HG03025 (cell line): Measurements from ENCODE around the gene REP15.
"Not testable (repeated sequence)": the region's sequence is repeated elsewhere in the genome, so short reads cannot be mapped to it uniquely, and the experiment has no call there.

Source experiments
- ATAC-seq: cut with Tn5 transposase; IDR thresholded peaks from one replicate; pipeline ENCODE4 v1.9.1; 2021; ENCODE audit warnings: mild to moderate bottlenecking, moderate library complexity; ENCODE audit not compliant: unreplicated experiment, low FRiP score

Gene REP15, protein sequence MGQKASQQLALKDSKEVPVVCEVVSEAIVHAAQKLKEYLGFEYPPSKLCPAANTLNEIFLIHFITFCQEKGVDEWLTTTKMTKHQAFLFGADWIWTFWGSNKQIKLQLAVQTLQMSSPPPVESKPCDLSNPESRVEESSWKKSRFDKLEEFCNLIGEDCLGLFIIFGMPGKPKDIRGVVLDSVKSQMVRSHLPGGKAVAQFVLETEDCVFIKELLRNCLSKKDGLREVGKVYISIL

DNA sequence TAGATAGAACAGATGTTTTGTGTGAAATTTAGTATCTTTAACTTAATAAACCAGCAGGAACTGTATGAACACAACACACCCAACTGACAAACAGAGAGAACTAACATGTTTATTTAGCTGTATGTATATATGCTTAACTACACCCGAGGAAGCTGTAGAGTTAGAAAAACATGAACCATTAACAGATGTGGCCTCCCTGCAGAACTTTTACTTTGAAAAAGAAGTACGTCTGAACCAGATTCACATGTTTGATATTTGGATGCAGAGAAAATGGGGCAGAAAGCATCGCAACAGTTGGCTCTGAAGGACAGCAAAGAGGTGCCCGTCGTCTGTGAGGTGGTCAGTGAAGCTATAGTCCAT is at the start of gene REP15:
REP15 (plus strand) TSS at position 155 of the 360 bp plus-strand sequence; CDS start at position 271, 116 bp downstream.
- ATAC-seq: no peak

DNA sequence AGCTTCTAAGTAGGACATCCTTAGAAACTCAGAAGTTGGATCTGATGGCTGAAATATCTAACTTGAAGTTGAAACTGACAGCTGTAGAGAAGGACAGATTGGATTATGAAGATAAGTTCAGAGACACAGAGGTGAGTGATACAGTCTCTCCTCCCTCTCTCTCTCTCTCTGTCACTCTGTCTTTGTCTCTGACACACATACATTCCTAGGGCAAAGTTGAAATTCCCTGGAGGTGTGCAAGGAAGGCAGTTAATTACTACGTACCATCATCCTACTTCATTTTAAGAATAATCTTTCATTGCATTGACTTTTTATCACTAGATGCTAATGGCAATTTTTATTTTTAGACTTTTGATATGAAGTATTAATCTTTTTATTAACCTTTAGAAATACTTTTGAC is 46.2 kb upstream of the REP15 start:
- no peak for ATAC-seq

DNA sequence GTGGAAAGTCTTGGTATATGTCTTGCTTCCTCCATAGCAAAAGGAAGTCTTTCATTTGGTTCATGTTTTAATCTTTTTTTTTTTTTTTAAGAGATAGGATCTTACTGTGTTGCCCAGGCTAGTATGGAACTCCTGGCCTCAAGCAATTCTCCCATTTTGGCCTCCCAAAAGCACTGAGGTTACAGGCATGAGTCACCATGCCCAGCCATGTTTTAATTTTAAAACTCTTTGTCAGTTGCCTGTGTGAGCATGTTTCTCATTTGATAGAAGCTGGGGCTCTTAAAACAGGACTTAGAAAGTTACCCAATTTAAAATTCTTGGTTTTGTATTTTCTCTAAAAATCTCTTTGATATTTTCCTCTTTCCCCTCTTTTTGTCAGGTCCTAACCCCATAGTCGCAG is 45.0 kb upstream of the REP15 start:
- ATAC-seq: no peak

DNA sequence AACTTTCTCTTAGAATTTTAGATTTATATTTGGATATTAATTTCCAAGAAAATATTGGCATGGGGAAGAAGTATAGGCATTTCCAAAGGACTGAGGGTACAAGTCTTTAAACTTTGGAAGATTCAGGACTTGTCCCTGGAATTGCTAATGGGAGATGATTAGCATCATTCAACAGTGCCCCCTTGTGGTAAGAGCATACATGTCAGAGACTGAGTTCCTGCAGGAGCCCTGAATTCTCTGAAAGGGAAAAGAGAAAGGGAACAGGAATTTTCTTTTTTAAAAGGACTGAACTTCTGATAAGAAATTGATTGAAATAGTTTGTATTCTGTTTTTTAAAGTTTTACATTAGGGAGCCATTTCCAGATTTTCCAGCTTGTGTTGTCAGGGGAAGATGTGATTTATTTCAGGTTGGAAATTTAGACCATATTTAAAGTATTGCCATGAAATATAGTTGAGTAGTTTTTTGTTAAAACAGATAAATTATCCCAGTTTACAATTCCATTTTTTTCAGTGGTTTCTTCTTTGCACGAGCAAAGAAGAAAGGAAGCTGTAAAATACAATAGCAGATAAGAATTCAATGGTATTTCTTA is 44.0 kb upstream of the REP15 start:
- ATAC-seq: no peak

DNA sequence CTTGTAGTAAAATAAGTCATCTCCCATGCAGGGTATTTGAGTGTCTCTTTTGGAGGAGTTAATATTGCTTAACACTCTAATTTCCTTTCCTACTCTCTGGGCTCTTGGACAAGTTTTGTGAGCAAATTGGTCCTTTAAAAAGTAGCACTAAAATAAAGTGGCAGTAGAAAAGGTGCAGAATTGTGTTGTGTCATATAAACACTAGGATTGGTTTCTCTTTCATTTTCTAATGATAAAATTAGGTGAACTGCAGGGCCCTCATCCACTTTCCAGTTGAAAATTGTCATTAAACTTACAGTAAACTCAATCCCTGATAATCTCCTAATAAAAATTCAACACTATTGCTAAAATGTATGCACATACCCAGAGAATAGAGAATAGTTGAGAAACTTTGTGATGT is 42.6 kb upstream of the REP15 start:
- no peak for ATAC-seq

DNA sequence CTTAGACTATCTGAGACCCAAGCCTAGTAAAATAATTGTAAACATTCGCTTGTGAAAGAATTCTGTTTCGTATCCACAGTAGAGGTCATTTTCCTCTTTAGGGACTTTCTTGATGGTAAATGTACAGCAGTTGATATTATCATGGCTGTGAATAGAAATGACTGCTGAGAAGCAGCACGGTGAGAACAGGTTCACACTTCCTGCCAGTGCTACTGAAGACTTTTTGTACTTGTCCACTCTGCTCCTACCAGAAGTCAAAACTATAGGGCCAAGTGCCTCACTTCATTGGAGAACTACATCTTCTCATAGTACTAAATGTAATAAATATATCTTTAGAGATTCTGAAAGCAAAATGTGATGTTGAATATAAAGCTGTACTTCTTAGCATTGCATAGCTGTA is 40.8 kb upstream of the REP15 start:
- not testable (repeated sequence) for ATAC-seq

DNA sequence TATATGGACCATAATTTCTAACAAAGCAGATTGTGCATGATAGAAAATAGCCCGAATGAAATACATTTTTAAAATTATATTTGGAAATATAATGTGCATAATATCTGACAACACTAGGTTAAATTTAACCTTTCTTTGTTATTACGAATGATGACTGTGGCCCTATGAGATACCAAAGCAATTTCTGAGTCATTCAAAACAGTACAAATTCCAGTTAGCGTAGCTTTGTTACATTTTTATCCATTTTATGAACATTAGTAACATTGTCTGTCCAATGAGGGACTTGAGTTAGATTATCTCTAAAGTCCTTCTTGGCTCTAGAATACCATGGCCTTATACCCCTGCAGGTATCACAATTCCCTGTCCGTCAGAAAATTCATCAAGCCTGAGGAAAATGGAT is 39.0 kb upstream of the REP15 start:
- no peak for ATAC-seq

DNA sequence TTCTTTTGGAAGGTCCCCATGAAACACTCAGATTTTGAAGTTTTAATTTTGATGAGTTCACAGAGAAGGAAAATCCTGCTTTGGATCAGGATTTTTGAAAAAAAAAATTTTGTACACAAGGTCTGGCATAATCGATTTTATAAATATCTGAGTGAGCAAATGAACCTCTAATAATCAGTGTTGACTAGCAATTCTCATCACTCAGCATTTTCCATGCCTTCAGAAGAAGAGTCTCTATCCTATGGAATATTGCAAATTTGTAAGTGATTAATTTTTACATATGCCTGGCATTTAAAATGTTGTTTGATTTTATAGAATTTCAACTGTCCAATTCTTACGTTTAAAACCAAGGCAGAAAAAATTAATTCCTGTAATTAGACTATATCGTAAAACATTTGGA is 30.5 kb upstream of the REP15 start:
- ATAC-seq: no peak

DNA sequence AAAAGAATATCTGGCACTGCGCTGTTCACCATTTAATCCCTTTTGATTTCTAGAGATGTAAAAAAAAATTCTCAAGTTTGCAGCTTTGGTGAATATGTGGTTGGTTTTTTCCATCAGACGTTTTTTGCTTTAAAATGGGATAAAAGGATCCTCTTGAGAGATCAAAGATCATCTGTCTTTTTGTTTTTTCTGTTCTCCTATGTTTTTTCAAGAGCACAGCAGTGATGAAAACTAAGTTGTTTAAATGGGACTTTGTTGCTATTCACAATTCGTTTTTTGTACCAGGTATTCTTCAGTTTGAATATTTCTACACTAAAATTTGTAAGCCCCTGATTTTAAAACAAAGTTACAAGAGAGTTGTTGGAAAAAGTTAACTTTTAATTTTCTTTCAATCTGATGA is 29.7 kb upstream of the REP15 start:
- no peak for ATAC-seq

DNA sequence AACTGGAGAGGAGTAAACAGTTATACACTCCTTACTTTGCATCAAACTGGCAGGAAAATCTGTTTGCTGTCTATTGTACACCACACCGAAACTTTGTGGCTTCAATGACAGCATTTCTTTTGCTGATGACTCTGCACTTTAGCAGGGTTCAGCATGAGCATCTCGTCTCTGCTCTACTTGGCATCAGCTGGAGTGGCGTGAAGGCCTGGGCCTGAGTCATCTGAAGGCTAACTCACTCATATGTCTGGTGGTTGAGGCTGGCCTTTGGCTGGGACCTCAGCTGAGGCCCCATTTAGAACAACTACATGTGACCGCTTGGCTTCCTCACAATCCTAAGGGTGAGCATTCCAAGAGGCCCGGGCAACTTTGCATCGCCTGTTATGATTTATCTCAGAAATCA is 28.7 kb upstream of the REP15 start:
- no peak for ATAC-seq

DNA sequence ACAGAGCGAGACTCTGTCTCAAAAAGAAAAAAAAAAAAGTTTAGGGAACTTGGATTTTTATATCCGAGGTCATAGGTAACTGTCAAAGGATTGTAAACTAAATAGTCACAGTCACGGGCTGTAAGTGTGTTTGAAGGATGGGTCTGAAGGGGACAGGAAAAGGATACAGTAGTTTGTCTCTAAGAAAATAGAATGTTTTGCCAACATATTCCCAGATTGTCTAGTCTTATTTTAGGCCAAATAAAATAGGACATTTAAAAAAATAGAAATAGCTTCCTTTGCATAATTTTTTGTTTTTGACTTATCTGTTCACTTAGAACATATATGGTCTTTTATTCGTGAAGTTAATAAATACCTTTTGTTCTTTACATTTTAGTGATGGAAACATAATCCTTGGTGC is 24.2 kb upstream of the REP15 start:
- no peak for ATAC-seq

DNA sequence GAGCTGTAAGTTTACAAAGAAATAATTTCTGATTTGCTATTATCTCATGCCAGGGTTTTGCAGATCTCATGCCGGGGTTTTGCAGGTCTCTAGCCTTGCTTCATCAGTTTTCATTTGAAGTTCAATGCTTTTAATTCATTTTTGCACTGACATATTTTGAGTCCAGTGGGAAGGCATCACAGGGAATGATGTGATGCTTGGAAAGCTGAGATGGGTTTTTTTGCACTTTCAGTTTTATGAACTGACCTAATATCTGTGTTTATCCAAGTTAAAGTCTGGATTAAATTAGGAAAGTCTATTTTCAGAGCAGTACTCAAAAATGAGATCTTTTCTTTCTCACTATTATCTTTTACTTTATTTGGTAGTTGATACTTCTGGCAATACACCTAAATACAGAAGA is 23.6 kb upstream of the REP15 start:
- no peak for ATAC-seq

DNA sequence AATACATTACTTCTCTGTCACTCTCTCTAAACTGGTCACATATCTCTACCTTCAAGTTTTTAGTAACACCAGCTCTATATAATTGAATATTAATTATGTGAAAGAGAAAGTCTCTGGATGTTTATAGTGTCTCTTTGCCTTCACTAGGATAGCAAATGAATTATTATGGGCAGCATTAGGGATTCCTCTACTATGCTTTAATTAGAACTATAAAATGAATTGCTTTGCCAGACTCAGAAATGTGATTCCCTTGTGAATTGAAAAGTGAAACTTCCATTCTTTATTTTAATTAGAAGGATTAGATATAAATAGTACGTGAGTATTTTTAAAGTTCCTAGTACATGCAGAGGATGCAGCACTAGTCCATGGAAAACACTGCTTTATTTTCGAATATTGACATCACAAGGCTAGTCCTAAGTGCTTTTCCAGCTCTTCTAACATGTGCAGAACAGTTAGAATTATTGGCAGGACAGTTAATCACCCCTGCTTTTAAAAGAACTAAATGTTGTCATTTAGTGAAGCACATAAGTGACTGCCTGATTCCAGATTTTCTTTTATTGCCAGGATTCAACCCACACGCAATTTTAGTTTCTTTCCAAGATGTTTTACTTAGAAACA is 23.0 kb upstream of the REP15 start:
- no peak for ATAC-seq

DNA sequence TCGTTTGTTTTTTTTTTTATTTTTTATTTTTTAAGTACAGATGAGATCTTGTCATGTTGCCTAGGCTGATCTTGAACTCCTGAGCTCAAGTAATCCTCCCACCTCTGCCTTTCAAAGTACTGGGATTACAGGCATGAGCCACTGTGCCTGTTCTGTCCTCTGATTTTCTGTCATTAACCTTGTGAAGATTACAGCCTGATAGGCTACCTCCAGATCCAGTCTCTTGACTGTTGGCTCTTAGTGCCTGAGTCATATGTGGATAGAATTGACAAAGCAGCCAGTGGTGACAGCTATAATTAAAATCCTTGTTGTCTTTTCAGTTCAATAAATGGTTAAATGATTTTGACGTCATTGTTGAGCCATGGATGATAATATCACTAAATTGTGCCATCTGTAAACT is 21.3 kb upstream of the REP15 start:
- no peak for ATAC-seq

DNA sequence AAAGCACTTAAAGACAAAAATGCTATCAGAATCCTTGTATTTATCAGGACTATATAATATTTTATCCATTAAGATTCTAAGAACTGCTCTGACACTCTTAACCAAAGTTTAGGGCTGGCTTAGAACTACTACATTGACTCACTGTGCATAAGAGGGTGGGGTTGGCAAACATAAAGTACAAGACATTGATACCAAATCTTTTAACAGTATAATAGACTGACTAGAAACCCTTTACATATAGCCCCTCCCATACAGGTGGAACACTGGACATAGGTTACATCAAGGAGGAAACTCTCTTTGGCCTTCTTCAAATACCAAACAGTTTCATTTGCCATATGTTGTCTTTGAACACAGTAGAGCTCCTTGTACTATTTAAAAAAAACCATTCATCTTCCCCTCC is 15.6 kb upstream of the REP15 start:
- no peak for ATAC-seq

DNA sequence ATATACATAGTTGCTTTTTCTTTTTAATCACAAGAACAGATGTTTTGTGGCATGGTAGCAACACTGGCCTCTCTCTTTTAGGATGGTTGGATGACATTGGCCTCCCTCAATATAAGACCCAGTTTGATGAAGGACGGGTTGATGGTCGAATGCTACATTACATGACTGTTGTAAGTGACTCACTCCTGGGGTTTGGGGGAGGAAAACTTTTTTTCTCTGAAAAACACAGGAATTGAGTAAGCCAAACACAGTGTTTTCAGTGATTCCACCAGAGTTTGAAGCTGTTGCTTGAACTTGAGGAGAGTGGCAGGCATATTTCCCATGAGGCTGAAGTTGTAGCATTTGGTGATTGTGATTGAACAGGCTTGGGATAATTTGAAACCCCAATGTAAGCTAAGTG is 13.7 kb upstream of the REP15 start:
- no peak for ATAC-seq

DNA sequence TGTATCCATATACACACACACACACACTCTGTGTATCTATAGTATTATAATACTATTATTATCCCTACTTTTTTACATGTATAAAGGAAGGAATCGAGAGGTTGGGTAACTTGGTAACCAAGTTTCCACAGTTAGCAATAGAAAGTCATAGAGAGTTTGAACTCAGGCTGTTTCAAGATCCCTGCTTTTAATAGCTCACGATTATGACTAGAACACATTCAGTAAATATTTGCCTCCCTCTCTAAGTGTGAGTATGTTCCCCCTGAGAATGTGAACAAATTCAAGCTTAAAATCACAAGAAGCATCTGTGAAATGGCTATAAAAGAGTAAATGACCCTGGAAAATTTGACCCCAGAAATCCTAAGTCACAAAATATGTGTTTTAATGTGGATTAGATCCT is 11.0 kb upstream of the REP15 start:
- ATAC-seq: no peak

DNA sequence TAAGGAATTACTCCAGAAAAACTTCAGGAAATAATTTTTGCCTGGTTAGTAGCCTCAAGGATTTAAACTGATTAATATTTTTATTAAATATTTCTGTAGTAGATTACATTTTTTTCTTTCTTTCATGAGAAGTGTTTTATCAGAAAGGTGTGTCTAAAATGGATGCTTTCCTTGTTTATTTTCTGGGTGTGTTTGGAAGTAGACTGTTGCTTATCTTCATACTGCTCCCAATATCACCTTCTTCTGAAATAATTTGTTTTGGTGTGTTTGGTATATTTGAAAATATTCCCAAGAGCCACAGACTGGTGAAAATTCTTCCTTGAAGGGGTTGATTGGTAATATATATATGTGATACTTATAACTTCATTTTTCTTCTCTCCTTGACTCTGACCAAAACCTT is 10.1 kb upstream of the REP15 start:
- no peak for ATAC-seq

DNA sequence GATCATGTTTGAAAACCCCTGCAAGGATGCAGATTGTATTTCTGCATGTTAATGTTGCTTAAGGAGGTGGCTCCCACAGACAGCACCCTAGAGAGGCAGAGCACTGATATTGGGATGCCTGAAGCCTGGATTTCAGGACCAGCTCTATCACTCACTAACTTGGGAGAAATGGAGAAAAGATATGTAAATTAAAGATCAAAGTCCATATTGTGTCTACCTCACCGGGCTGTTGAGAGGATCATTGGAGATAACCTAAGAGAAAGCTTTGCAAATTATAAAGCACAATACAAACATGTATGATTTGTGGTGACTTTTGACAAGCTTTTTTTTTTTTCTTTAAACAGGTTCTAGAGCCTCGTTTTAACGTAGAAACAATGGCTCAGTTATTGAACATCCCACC is 7.6 kb upstream of the REP15 start:
- ATAC-seq: no peak

DNA sequence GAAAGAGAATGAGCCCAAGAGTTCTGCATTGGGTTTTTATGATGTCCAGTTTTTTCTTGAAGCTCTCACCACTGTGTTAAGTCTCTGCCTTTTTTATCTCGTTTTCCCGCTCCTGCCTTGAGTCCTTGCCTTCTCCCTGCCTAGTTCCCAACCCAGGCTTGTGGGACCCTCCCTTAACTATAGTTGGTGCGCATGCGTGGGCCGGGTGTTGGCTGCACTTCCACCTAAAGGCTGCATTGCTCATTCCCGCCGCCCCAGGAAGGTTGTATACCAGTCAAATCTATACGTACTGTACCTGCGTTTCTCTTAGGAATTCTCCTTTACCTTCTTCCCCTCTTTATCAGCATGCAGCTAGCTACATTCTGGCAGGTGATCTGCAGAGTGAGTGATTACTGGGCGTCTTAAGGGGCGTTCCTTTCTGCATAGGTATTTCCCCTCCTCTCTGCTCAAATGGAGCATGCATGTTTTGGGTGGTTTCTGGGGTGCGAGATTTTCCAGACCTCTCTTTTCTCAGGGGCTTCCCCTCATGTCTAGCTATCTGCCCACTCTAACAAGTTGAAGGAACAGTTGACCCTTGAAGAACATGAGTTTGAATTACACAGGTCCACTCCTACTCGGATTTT is 6.6 kb upstream of the REP15 start:
- ATAC-seq: no peak

DNA sequence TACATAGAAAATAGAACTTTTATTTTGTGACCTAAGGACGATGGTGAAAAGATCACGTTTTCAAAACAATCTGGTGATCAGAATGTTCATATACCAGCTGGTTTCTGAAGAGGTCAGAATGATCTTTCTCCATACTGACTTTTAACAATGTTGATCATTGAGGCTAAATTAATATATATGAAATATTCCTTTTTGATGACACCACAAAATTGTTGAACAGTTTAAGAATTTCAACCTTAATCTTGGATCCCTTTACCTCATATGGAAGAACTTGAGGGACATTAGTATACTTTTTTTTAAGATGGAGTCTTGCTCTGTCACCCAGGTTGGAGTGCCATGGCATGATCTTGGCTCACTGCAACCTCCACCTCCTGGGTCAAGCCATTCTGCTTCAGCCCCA is 2.8 kb upstream of the REP15 start:
- ATAC-seq: no peak
